ENCODE measurements around the gene CLDN5.

CLDN5 gene

GRCh38 chr22:19543970-19544708, 19.9 kb upstream of the CLDN5 start:
- Mint-ChIP-seq H3K4me1 (no peaks in the 10 kb centered on the region), H3K4me3 (no peak overlapping the region), H3K36me3 (ENCODE audit: low read depth) (no peaks in the 10 kb centered on the region), H3K27ac (no peak overlapping the region), H3K9me3 (no peaks in the 10 kb centered on the region), H3K27me3 (ENCODE audit: low read depth) (peaks cover 17% of the 10 kb centered on the region)
- TF ChIP-seq, protein P1, sequence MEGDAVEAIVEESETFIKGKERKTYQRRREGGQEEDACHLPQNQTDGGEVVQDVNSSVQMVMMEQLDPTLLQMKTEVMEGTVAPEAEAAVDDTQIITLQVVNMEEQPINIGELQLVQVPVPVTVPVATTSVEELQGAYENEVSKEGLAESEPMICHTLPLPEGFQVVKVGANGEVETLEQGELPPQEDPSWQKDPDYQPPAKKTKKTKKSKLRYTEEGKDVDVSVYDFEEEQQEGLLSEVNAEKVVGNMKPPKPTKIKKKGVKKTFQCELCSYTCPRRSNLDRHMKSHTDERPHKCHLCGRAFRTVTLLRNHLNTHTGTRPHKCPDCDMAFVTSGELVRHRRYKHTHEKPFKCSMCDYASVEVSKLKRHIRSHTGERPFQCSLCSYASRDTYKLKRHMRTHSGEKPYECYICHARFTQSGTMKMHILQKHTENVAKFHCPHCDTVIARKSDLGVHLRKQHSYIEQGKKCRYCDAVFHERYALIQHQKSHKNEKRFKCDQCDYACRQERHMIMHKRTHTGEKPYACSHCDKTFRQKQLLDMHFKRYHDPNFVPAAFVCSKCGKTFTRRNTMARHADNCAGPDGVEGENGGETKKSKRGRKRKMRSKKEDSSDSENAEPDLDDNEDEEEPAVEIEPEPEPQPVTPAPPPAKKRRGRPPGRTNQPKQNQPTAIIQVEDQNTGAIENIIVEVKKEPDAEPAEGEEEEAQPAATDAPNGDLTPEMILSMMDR (IDR thresholded peaks at IDR 0.05; ENCODE audit: unreplicated experiment in 3 of 3): no peak

DNA sequence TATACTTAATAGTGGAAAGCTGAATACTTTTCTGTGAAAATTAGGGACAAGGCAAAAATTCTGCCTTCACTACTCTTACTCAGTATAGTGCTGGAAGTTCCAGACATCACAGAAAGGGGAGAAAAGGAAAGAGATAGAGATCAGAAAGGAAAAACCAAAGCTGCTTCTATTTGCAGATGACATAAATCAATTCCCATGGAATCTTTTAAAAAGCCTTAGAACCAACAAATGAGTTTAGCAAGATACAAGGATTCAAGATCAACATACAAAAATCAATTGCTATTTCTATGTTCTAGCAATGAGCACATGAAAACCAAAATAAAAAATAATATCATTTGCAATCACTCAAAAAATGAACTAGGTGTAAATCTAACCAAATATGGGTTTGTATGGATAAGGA, 16.2 kb upstream of the CLDN5 start:
- no peak overlapping the region for H3K27ac Mint-ChIP-seq
- H3K4me1 Mint-ChIP-seq: no peaks in the 10 kb centered on the region
- H3K9me3 Mint-ChIP-seq: no peaks in the 10 kb centered on the region
- no peak overlapping the region for H3K4me3 Mint-ChIP-seq
- no peaks in the 10 kb centered on the region for H3K36me3 Mint-ChIP-seq (ENCODE audit: low read depth)
- peaks cover 7% of the 10 kb centered on the region for H3K27me3 Mint-ChIP-seq (ENCODE audit: low read depth)
- TF ChIP-seq, protein P1 (IDR thresholded peaks at IDR 0.05; ENCODE audit: unreplicated experiment in 3 of 3): no peak

DNA sequence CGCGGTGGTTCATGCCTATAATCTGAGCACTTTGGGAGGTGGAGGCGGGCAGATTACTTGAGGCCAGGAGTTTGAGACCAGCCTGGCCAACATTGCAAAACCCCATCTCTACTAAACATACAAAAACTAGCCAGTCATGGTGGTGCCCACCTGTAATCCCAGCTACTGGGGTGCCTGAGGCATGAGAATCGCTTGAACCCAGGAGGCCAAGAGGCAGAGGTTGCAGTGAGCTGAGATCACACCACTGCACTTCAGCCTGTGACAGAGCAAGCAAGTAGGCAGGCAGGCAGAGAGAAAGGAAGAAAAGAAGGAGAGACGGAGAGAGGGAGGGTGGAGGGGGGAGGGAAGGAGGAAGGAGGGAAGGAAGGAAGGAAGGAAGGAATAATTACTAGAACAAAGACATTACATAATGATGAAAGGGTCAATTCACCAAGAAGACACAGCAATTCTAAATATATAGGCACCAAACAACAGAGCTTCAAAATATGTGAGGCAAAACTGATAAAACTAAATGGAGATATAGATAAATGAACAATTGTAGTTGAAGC, 13.8 kb upstream of the CLDN5 start:
- H3K4me1 Mint-ChIP-seq: no peaks in the 10 kb centered on the region

GRCh38 chr22:19536564-19536963, 12.4 kb upstream of the CLDN5 start:
- H3K4me1 Mint-ChIP-seq: no peaks in the 10 kb centered on the region
- TF ChIP-seq, protein P1 (IDR thresholded peaks at IDR 0.05; ENCODE audit: unreplicated experiment in 3 of 3): no peak
- no peak overlapping the region for H3K27ac Mint-ChIP-seq
- no peak overlapping the region for H3K4me3 Mint-ChIP-seq
- no peaks in the 10 kb centered on the region for H3K36me3 Mint-ChIP-seq (ENCODE audit: low read depth)
- H3K9me3 Mint-ChIP-seq: no peaks in the 10 kb centered on the region
- no peaks in the 10 kb centered on the region for H3K27me3 Mint-ChIP-seq (ENCODE audit: low read depth)

More for the DNA sequence above, 13.8 kb upstream of the CLDN5 start:
- Mint-ChIP-seq H3K36me3 (ENCODE audit: low read depth) (no peaks in the 10 kb centered on the region), H3K4me3 (no peak overlapping the region), H3K27me3 (ENCODE audit: low read depth) (no peaks in the 10 kb centered on the region), H3K27ac (no peak overlapping the region), H3K9me3 (no peaks in the 10 kb centered on the region)
- TF ChIP-seq, protein P1 (IDR thresholded peaks at IDR 0.05; ENCODE audit: unreplicated experiment in 3 of 3): no peak

- Mint-ChIP-seq H3K9me3 (no peaks in the 10 kb centered on the region), H3K27ac (no peak overlapping the region), H3K4me1 (no peaks in the 10 kb centered on the region), H3K4me3 (no peak overlapping the region), H3K36me3 (ENCODE audit: low read depth) (no peaks in the 10 kb centered on the region), H3K27me3 (ENCODE audit: low read depth) (no peaks in the 10 kb centered on the region)
- TF ChIP-seq, protein P1 (IDR thresholded peaks at IDR 0.05; ENCODE audit: unreplicated experiment in 3 of 3): no peak
Observed at GRCh38 chr22:19535001-19535400, 10.8 kb upstream of the CLDN5 start.

- Mint-ChIP-seq H3K27me3 (ENCODE audit: low read depth) (no peaks in the 10 kb centered on the region), H3K4me3 (no peak overlapping the region), H3K27ac (no peak overlapping the region), H3K36me3 (ENCODE audit: low read depth) (no peaks in the 10 kb centered on the region), H3K9me3 (no peaks in the 10 kb centered on the region), H3K4me1 (no peaks in the 10 kb centered on the region)
- TF ChIP-seq, protein P1 (IDR thresholded peaks at IDR 0.05; ENCODE audit: unreplicated experiment in 3 of 3): no peak
Observed at GRCh38 chr22:19533857-19534256, 9.6 kb upstream of the CLDN5 start.
